ENCODE results near the gene MAN2C1.
"Not testable (repeated sequence)": the region's sequence is repeated elsewhere in the genome, so short reads cannot be mapped to it uniquely, and the experiment has no call there.

Gene MAN2C1

GRCh38 chr15:75389791-75390382 lies 21.5 kb upstream of the MAN2C1 start:
- TF ChIP-seq, protein P1, sequence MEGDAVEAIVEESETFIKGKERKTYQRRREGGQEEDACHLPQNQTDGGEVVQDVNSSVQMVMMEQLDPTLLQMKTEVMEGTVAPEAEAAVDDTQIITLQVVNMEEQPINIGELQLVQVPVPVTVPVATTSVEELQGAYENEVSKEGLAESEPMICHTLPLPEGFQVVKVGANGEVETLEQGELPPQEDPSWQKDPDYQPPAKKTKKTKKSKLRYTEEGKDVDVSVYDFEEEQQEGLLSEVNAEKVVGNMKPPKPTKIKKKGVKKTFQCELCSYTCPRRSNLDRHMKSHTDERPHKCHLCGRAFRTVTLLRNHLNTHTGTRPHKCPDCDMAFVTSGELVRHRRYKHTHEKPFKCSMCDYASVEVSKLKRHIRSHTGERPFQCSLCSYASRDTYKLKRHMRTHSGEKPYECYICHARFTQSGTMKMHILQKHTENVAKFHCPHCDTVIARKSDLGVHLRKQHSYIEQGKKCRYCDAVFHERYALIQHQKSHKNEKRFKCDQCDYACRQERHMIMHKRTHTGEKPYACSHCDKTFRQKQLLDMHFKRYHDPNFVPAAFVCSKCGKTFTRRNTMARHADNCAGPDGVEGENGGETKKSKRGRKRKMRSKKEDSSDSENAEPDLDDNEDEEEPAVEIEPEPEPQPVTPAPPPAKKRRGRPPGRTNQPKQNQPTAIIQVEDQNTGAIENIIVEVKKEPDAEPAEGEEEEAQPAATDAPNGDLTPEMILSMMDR (IDR thresholded peaks at IDR 0.05; ENCODE audit: insufficient read depth, low read depth, low read length, missing control alignments) = no peak

GRCh38 chr15:75383986-75384385 lies 15.6 kb upstream of the MAN2C1 start:
- not testable (repeated sequence) for H3K4me3 ChIP-seq (ENCODE audit: low read depth, low read length); DNase-seq (ENCODE audit: low read depth)

More at GRCh38 chr15:75389791-75390382, 21.5 kb upstream of the MAN2C1 start:
- DNase-seq (ENCODE audit: low read depth) = no peak
- no peak overlapping the region for H3K4me3 ChIP-seq (ENCODE audit: low read depth, low read length)

DNA sequence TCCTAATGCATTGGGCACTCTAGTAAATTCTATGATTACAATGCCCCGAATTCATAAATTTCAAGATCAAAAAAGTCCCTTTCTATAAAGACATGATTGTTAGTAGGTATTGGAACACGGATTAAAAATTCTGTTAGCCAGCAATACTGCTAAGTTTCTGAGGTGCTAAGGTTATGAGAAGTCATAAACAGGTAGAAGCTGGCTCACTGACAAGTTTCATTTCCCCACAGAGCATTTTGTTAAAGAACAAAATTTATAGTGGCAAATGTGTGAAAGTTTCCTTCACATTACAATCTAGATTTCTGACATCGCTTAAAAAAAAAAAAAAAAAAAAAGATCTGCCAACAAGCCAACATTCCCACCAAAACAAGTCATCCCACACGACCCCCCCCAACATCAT lies 12.4 kb upstream of the MAN2C1 start:
- TF ChIP-seq, protein P1 (IDR thresholded peaks at IDR 0.05; ENCODE audit: insufficient read depth, low read depth, low read length, missing control alignments) = no peak
- no peak overlapping the region for H3K4me3 ChIP-seq (ENCODE audit: low read depth, low read length)
- DNase-seq (ENCODE audit: low read depth) = no peak

- no peak for DNase-seq (ENCODE audit: low read depth)
- TF ChIP-seq, protein P1 (IDR thresholded peaks at IDR 0.05; ENCODE audit: insufficient read depth, low read depth, low read length, missing control alignments) = no peak
- H3K4me3 ChIP-seq (ENCODE audit: low read depth, low read length) = no peak overlapping the region
These were observed 3.7 kb upstream of the MAN2C1 start for GRCh38 chr15:75371901-75372688.

- no peak overlapping the region for H3K4me3 ChIP-seq (ENCODE audit: low read depth, low read length)
- DNase-seq (ENCODE audit: low read depth) = no peak
- TF ChIP-seq, protein P1 (IDR thresholded peaks at IDR 0.05; ENCODE audit: insufficient read depth, low read depth, low read length, missing control alignments) = no peak
These were observed 3.1 kb upstream of the MAN2C1 start for GRCh38 chr15:75371486-75371885.

- DNase-seq (ENCODE audit: low read depth) = no peak
- no peak overlapping the region for H3K4me3 ChIP-seq (ENCODE audit: low read depth, low read length)
- TF ChIP-seq, protein P1 (IDR thresholded peaks at IDR 0.05; ENCODE audit: insufficient read depth, low read depth, low read length, missing control alignments) = no peak
These were observed 1.6 kb upstream of the MAN2C1 start for GRCh38 chr15:75369897-75370581.

- DNase-seq (ENCODE audit: low read depth) = peak; percentile 44
- H3K4me3 ChIP-seq (ENCODE audit: low read depth, low read length) = peak overlapping the region; percentile 78
- TF ChIP-seq, protein P1 (IDR thresholded peaks at IDR 0.05; ENCODE audit: insufficient read depth, low read depth, low read length, missing control alignments) = no peak
These were observed 357 bp upstream of the MAN2C1 start for GRCh38 chr15:75368689-75369239.
